HFFc6 (cell line): ENCODE data around the gene PDE4D. TPM values are rescaled to one million over a fixed set of nuclear protein-coding genes. Genes with fewer than 3 reads are reported as not detected.

Source experiments
- DNase-seq: peaks from one replicate; pipeline ENCODE4 v3.0.0-alpha.2; 2018
- H3K27ac Mint-ChIP-seq: 2 replicates; pipeline ENCODE4 v1.8.0; 2020; ENCODE audit warnings: mild to moderate bottlenecking, mixed read lengths
- H3K27me3 Mint-ChIP-seq: 2 replicates; pipeline ENCODE4 v1.8.0; 2021; ENCODE audit warnings: mild to moderate bottlenecking, moderate library complexity, mixed read lengths; ENCODE audit not compliant: insufficient read depth
- H3K36me3 Mint-ChIP-seq: 2 replicates; pipeline ENCODE4 v1.8.0; 2021; ENCODE audit warnings: low read depth, mixed read lengths
- H3K4me1 Mint-ChIP-seq: 2 replicates; pipeline ENCODE4 v1.8.0; 2020; ENCODE audit warnings: low read depth, mixed read lengths
- H3K4me3 Mint-ChIP-seq: 2 replicates; pipeline ENCODE4 v1.8.0; 2020; ENCODE audit warnings: mild to moderate bottlenecking, moderate library complexity, mixed read lengths
- H3K9me3 Mint-ChIP-seq: 2 replicates; pipeline ENCODE4 v1.8.0; 2020; ENCODE audit warnings: mild to moderate bottlenecking, mixed read lengths
- total RNA-seq, 6 experiments: library from RNA; stranded (reverse); fragmentation: NEBNext Ultra II Directional; extraction: Animal tissue kit (Norgen Biotek cat#: 25700); gene quantifications; 2 replicates in 1 of 6; 3 replicates in 5 of 6; pipeline ENCODE4 v1.2.3, GENCODE V29; 2021
- TF ChIP-seq, protein P1 (sequence below): fragments of 200-600 bp; sonication (generic); IDR thresholded peaks from 2 replicates; pipeline ENCODE4 v1.5.0; 2021; ENCODE audit warnings: antibody characterized with exemption, mild to moderate bottlenecking

Gene PDE4D
- total RNA-seq, 6 experiments from 2014 or later, result 1.8 to 7.3 (median 6.2) TPM

DNA sequence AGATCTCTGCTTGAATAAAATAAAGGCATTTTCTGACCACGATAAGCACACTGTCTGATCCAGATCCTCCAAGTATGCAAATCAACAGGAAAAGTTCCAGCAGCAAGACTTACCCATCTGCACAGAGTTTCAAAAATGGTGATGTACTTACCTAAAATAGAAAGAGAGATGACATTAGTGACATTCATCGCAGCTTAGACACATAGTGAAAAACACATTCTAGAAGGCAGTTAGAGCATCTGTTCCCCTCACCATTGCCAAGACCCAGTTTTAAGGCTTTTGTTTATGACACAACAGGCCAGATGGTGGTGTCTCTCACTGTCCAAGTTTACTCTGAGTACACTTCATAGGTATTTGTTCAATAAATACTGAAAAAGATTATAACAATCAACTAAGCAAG lies 207.7 kb downstream of the PDE4D start:
- H3K27me3 Mint-ChIP-seq, result peaks cover 7% of the 10 kb centered on the region; the same call in 1 of the 2 replicates
- no peak overlapping the region for H3K27ac Mint-ChIP-seq
- no peaks in the 10 kb centered on the region for H3K4me1 Mint-ChIP-seq
- H3K4me3 Mint-ChIP-seq, result no peak overlapping the region
- DNase-seq, result no peak
- H3K36me3 Mint-ChIP-seq, result no peaks in the 10 kb centered on the region
- TF ChIP-seq, protein P1, sequence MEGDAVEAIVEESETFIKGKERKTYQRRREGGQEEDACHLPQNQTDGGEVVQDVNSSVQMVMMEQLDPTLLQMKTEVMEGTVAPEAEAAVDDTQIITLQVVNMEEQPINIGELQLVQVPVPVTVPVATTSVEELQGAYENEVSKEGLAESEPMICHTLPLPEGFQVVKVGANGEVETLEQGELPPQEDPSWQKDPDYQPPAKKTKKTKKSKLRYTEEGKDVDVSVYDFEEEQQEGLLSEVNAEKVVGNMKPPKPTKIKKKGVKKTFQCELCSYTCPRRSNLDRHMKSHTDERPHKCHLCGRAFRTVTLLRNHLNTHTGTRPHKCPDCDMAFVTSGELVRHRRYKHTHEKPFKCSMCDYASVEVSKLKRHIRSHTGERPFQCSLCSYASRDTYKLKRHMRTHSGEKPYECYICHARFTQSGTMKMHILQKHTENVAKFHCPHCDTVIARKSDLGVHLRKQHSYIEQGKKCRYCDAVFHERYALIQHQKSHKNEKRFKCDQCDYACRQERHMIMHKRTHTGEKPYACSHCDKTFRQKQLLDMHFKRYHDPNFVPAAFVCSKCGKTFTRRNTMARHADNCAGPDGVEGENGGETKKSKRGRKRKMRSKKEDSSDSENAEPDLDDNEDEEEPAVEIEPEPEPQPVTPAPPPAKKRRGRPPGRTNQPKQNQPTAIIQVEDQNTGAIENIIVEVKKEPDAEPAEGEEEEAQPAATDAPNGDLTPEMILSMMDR, result no peak
- H3K9me3 Mint-ChIP-seq, result peaks cover 5% of the 10 kb centered on the region; the same call in 1 of the 2 replicates

DNA sequence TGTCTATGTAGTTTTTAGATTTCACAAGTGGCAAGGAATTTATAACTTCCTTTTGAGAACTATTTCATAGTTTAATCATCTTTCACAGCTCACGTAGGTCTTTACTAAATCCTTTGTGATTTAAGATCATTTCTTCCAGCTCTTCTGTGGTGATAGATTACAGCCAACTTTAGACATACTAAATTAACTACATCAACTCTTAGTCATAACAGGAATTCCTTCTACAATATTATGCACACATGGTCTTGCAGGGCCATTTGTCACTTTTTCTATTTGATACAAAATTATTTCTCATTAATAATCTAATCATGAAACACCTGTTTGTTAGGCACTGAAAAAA lies 208.4 kb downstream of the PDE4D start:
- Mint-ChIP-seq H3K27ac (no peak overlapping the region), H3K27me3 (peaks cover 5% of the 10 kb centered on the region; the same call in 1 of the 2 replicates), H3K4me1 (no peaks in the 10 kb centered on the region), H3K36me3 (no peaks in the 10 kb centered on the region), H3K4me3 (no peak overlapping the region), H3K9me3 (no peaks in the 10 kb centered on the region)
- DNase-seq, result no peak
- TF ChIP-seq, protein P1, result no peak

DNA sequence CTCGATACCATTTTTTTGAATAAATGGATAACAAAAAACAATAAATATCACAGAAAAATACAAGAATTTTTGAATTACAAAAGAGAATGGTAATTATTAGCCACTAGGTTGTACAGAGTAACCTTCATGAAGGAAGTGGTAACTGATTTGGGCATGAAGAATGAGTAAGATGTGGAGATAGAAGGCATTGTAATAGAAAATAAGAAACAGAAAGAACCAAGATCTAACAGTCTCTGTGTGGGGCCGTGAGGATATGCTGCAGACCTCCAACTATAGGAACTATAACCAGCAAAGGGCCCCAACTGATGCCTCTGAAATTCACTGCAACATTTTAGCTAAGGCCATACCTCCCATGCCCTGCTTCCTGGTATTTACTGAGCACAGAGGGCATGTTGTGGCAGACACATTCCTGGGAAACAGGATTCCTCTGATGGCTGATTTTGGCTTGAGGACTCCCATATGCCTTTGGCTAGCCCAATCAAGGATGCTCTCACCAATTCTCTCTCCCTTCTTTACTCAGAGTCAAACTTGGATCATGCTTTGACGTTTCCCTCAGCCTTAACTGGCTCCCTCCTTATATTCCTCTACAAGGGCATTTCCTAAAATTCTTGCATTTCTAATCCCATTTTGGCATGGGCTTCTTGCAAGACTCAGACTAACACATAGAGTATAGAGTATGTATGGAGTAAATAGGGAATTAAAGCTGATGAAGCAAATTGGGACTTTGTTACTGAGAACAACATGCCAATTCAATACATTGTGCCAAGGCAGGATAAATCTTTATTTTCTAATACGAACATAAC lies 208.9 kb downstream of the PDE4D start:
- Mint-ChIP-seq H3K9me3 (no peaks in the 10 kb centered on the region), H3K27me3 (peaks cover 5% of the 10 kb centered on the region; the same call in 1 of the 2 replicates), H3K4me1 (no peaks in the 10 kb centered on the region), H3K27ac (no peak overlapping the region), H3K4me3 (no peak overlapping the region), H3K36me3 (no peaks in the 10 kb centered on the region)
- TF ChIP-seq, protein P1, result no peak
- DNase-seq, result no peak

DNA sequence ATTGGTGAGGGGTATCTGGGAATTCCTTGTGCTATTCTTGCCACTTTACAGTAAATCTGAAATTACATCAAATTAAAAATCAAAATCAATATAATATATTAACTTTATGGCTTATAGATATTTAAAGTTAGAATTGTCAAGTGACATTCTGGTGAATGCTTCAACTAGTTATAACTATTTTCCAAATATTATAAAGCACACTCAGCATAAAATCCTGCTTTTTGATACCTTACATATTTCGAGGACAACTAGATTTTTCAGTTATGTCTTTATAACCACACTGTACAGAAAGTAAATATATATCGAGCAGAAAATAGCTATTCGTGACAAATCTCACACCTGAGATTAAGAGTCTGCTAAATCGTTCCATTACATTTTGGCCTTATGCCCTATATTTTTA lies 210.2 kb downstream of the PDE4D start:
- peaks cover 5% of the 10 kb centered on the region; the same call in 1 of the 2 replicates for H3K27me3 Mint-ChIP-seq
- H3K4me1 Mint-ChIP-seq, result no peaks in the 10 kb centered on the region
- TF ChIP-seq, protein P1, result no peak
- H3K27ac Mint-ChIP-seq, result no peak overlapping the region
- H3K9me3 Mint-ChIP-seq, result no peaks in the 10 kb centered on the region
- H3K36me3 Mint-ChIP-seq, result no peaks in the 10 kb centered on the region
- DNase-seq, result no peak
- no peak overlapping the region for H3K4me3 Mint-ChIP-seq

DNA sequence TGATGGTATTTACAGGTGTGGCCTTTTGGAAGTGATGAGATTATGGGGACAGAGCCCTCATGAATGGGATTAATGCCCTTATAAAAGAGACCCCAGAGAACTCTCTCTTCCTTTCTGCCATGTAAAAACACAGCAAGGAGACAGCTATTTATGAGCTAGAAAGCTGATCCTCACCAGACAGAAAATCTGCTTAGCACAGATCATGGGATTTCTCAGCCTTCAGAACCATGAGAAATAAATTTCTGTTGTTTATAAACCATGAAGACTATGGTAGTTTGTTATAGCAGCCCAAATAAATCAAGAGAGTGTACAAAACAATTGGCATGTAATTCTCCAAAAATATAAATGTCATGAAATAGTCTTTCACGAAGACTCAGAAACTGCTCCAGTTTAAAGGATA lies 211.0 kb downstream of the PDE4D start:
- Mint-ChIP-seq H3K36me3 (no peaks in the 10 kb centered on the region), H3K27me3 (peaks cover 5% of the 10 kb centered on the region; the same call in 1 of the 2 replicates)
- TF ChIP-seq, protein P1, result no peak

More for the DNA sequence above, 211.0 kb downstream of the PDE4D start:
- Mint-ChIP-seq H3K27ac (no peak overlapping the region), H3K9me3 (no peaks in the 10 kb centered on the region), H3K4me1 (no peaks in the 10 kb centered on the region), H3K4me3 (no peak overlapping the region)
- DNase-seq, result no peak
